H1 (cell line): ENCODE results near the gene PTPRE. TPM values are rescaled to one million over a fixed set of nuclear protein-coding genes. Genes with fewer than 3 reads are reported as not detected.

Experiments
- CTCF ChIA-PET: fragments of 300-600 bp; sonication (Branson Sonifier 250); formaldehyde crosslinking; loops from one replicate; lab custom pipeline; 2021; ENCODE audit not compliant: partially characterized antibody; lab: Charles Lee
- POLR2A ChIA-PET: fragments of 300-600 bp; sonication (Branson Sonifier 250); formaldehyde crosslinking; loops from one replicate; lab custom pipeline; 2021; ENCODE audit warnings: inconsistent platforms; ENCODE audit not compliant: partially characterized antibody; lab: Charles Lee
- DNase-seq, 2 experiments: peaks; one replicate each; pipeline versions ENCODE4 v3.0.0 to v3.0.0-alpha.2; 2010 to 2022; ENCODE audit warnings: low spot score in 2 of 2, low read depth in 1 of 2, mixed read lengths in 1 of 2
- FAIRE-seq: peaks from 2 replicates; lab custom pipeline; 2011; peaks lifted over from hg19 to GRCh38; lab: Jason Lieb, UNC
- H2AFZ ChIP-seq: 2 replicates; pipeline ENCODE4 v1.8.1; 2012; ENCODE audit warnings: low read length, inconsistent platforms
- H2AK5ac ChIP-seq: 2 replicates; pipeline ENCODE4 v1.6.1; 2013; ENCODE audit warnings: low read depth, low read length
- H2BK120ac ChIP-seq: replicated peaks from 2 replicates; pipeline ENCODE3; 2013; ENCODE audit warnings: low read depth, low read length, inconsistent platforms
- H2BK12ac ChIP-seq: 2 replicates; pipeline ENCODE4 v1.6.1; 2013; ENCODE audit warnings: low read depth, low read length
- H2BK15ac ChIP-seq: 2 replicates; pipeline ENCODE4 v1.6.1; 2013; ENCODE audit warnings: low read length
- H2BK20ac ChIP-seq: 2 replicates; pipeline ENCODE4 v1.6.1; 2013; ENCODE audit warnings: low read length
- H2BK5ac ChIP-seq: 2 replicates; pipeline ENCODE4 v1.6.1; 2013; ENCODE audit warnings: low read depth, low read length
- H3K14ac ChIP-seq: 2 replicates; pipeline ENCODE4 v1.6.1; 2013; ENCODE audit warnings: inconsistent platforms; ENCODE audit not compliant: insufficient read length
- H3K18ac ChIP-seq: 2 replicates; pipeline ENCODE4 v1.6.1; 2013; ENCODE audit warnings: low read length; ENCODE audit errors: extremely low read depth
- H3K23ac ChIP-seq: 2 replicates; pipeline ENCODE4 v1.6.1; 2013; ENCODE audit warnings: inconsistent platforms; ENCODE audit not compliant: insufficient read length
- H3K23me2 ChIP-seq: 2 replicates; pipeline ENCODE4 v1.6.1; 2013; ENCODE audit warnings: low read depth, low read length
- H3K27ac ChIP-seq: 2 replicates; pipeline ENCODE4 v1.6.1; 2011; ENCODE audit warnings: low read depth, low read length, inconsistent platforms
- H3K27me3 ChIP-seq, 4 experiments: replicated peaks in 1 of 4; 1 replicate in 1 of 4; 2 replicates in 3 of 4; pipeline versions ENCODE4 v1.6.1 to v1.8.1; 2011 to 2013; ENCODE audit warnings: low read length in 3 of 4, mild to moderate bottlenecking in 3 of 4, inconsistent platforms in 2 of 4, mixed read lengths in 2 of 4, moderate library complexity in 1 of 4; ENCODE audit not compliant: control insufficient read depth in 3 of 4, insufficient read depth in 3 of 4; ENCODE audit errors: extremely low read depth in 1 of 4
- H3K36me3 ChIP-seq, 4 experiments: 2 replicates each; pipeline versions ENCODE4 v1.6.1 to v1.8.1; 2011 to 2013; ENCODE audit warnings: mild to moderate bottlenecking in 4 of 4, low read length in 3 of 4, moderate library complexity in 2 of 4, control low read depth in 1 of 4, inconsistent platforms in 1 of 4; ENCODE audit not compliant: insufficient read depth in 4 of 4, control insufficient read depth in 2 of 4
- H3K4ac ChIP-seq: replicated peaks from 2 replicates; pipeline ENCODE3; 2013; ENCODE audit warnings: low read length, low read depth, mixed read lengths, inconsistent platforms; ENCODE audit not compliant: insufficient read length
- H3K4me1 ChIP-seq, 4 experiments: replicated peaks in 1 of 4; 1 replicate in 1 of 4; 2 replicates in 3 of 4; pipeline versions ENCODE4 v1.6.1 to v1.8.1; 2011 to 2013; ENCODE audit warnings: low read length in 3 of 4, inconsistent platforms in 2 of 4, mixed read lengths in 1 of 4; ENCODE audit not compliant: insufficient read depth in 4 of 4, control insufficient read depth in 3 of 4
- H3K4me2 ChIP-seq, 2 experiments: 2 replicates each; pipeline versions ENCODE4 v1.6.1 to v1.8.1; 2011 to 2013; ENCODE audit warnings: low read depth in 2 of 2, low read length in 2 of 2, control low read depth in 1 of 2, inconsistent platforms in 1 of 2, mild to moderate bottlenecking in 1 of 2; ENCODE audit not compliant: insufficient read depth in 1 of 2
- H3K4me3 ChIP-seq, 4 experiments: fragments of 200-600, 300-600 bp in 1 of 4; sonication (generic), shearing (Covaris generic), sonication (Bioruptor Twin) in 1 of 4; 2 replicates each; pipeline versions ENCODE4 v1.5.1 to v1.8.1; 2011 to 2016; ENCODE audit warnings: low read length in 4 of 4, low read depth in 3 of 4, control low read depth in 2 of 4, inconsistent platforms in 2 of 4, mild to moderate bottlenecking in 2 of 4, mixed read lengths in 1 of 4, moderate library complexity in 1 of 4; ENCODE audit not compliant: insufficient read depth in 2 of 4; ENCODE audit errors: extremely low read depth in 1 of 4
- H3K56ac ChIP-seq: replicated peaks from 2 replicates; pipeline ENCODE3; 2013; ENCODE audit warnings: low read depth, mild to moderate bottlenecking, mixed read lengths, low read length, inconsistent platforms; ENCODE audit not compliant: insufficient read length
- H3K79me1 ChIP-seq: 2 replicates; pipeline ENCODE4 v1.6.1; 2013; ENCODE audit warnings: low read depth, low read length, control low read depth
- H3K79me2 ChIP-seq, 2 experiments: 2 replicates each; pipeline versions ENCODE4 v1.6.1 to v1.8.1; 2012 to 2013; ENCODE audit warnings: low read length in 2 of 2, mild to moderate bottlenecking in 2 of 2, inconsistent platforms in 1 of 2; ENCODE audit not compliant: insufficient read depth in 2 of 2, control insufficient read depth in 1 of 2
- H3K9ac ChIP-seq, 4 experiments: replicated peaks in 1 of 4; 1 replicate in 1 of 4; 2 replicates in 3 of 4; pipeline versions ENCODE4 v1.6.1 to v1.8.1; 2011 to 2013; ENCODE audit warnings: low read depth in 3 of 4, low read length in 3 of 4, control low read depth in 2 of 4, mild to moderate bottlenecking in 2 of 4, moderate library complexity in 2 of 4, inconsistent platforms in 1 of 4; ENCODE audit errors: extremely low read depth in 1 of 4
- H3K9me3 ChIP-seq, 2 experiments: 2 replicates each; pipeline versions ENCODE4 v1.6.1 to v1.8.1; 2012 to 2013; ENCODE audit warnings: mild to moderate bottlenecking in 2 of 2, moderate library complexity in 2 of 2, control low read depth in 1 of 2, inconsistent platforms in 1 of 2, low read depth in 1 of 2, low read length in 1 of 2, mixed read lengths in 1 of 2; ENCODE audit not compliant: insufficient read depth in 2 of 2
- H4K20me1 ChIP-seq, 2 experiments: replicated peaks in 1 of 2; 2 replicates each; pipeline versions ENCODE3 to v1.8.1; 2011 to 2013; ENCODE audit warnings: inconsistent platforms in 2 of 2, low read length in 2 of 2, mild to moderate bottlenecking in 1 of 2; ENCODE audit not compliant: insufficient read depth in 2 of 2, control insufficient read depth in 1 of 2
- H4K5ac ChIP-seq: 2 replicates; pipeline ENCODE4 v1.6.1; 2013; ENCODE audit warnings: low read length, low read depth, mixed read lengths, inconsistent platforms; ENCODE audit not compliant: insufficient read length
- H4K8ac ChIP-seq: 2 replicates; pipeline ENCODE4 v1.8.0; 2013; ENCODE audit warnings: mild to moderate bottlenecking, moderate library complexity, low read length, inconsistent platforms; ENCODE audit not compliant: insufficient read depth; ENCODE audit errors: extremely low read depth
- H4K91ac ChIP-seq: replicated peaks from 2 replicates; pipeline ENCODE3; 2013; ENCODE audit warnings: low read length, mixed read lengths, inconsistent platforms; ENCODE audit not compliant: insufficient read length
- BRCA1 ChIP-seq: IDR thresholded peaks from 2 replicates; pipeline ENCODE4 v1.6.1; 2012; ENCODE audit warnings: low read depth, low read length, improper control_type of control experiment
- CTCF ChIP-seq, 3 experiments: IDR thresholded peaks; 1 replicate in 2 of 3; 2 replicates in 1 of 3; pipeline versions ENCODE4 v1.5.1 to v1.6.1; 2011; ENCODE audit warnings: low read length in 3 of 3, mild to moderate bottlenecking in 3 of 3, inconsistent platforms in 2 of 3, low read depth in 1 of 3, moderate library complexity in 1 of 3; ENCODE audit not compliant: insufficient read depth in 1 of 3; ENCODE audit errors: control extremely low read depth in 1 of 3
- MAFK ChIP-seq: IDR thresholded peaks from 2 replicates; pipeline ENCODE4 v1.6.1; 2012; ENCODE audit warnings: low read depth, mild to moderate bottlenecking, improper control_type of control experiment, low read length
- MAX ChIP-seq: IDR thresholded peaks from 2 replicates; pipeline ENCODE4 v1.6.1; 2012; ENCODE audit warnings: inconsistent platforms
- PHF8 ChIP-seq: fragments of 200-600 bp; sonication (generic); conservative IDR thresholded peaks from 2 replicates; pipeline ENCODE4 v1.7.1; 2012; ENCODE audit warnings: low read depth, mild to moderate bottlenecking, inconsistent platforms, low read length, moderate library complexity
- POU5F1 ChIP-seq: IDR thresholded peaks from 2 replicates; pipeline ENCODE4 v1.6.1; 2011; ENCODE audit warnings: low read depth, mild to moderate bottlenecking, low read length, moderate library complexity
- RAD21 ChIP-seq, 2 experiments: IDR thresholded peaks in 1 of 2; conservative IDR thresholded peaks in 1 of 2; 2 replicates each; pipeline ENCODE4 v1.6.1; 2011; ENCODE audit warnings: low read depth in 2 of 2, low read length in 2 of 2, improper control_type of control experiment in 1 of 2, inconsistent platforms in 1 of 2, mild to moderate bottlenecking in 1 of 2, moderate library complexity in 1 of 2
- whole genome bisulfite sequencing, 2 experiments: shearing (Covaris generic) in 1 of 2; methylation state at CpG; one replicate each; pipeline versions ENCODE4 v1.1.6 to v1.1.7; 2013 to 2015; ENCODE audit warnings: low lambda C conversion rate in 2 of 2, mixed read lengths in 2 of 2, inconsistent platforms in 1 of 2, low coverage in 1 of 2, missing lambda C conversion rate in 1 of 2; ENCODE audit not compliant: insufficient replicate concordance in 2 of 2, insufficient coverage in 1 of 2, insufficient read length in 1 of 2; ENCODE audit errors: extremely low coverage in 1 of 2, missing lambda C conversion rate in 1 of 2; 5-methylcytosine and 5-hydroxymethylcytosine counted together
- polyA plus RNA-seq, 7 experiments: library from polyadenylated mRNA; depleted of rRNA in 3 of 7; stranded (reverse) in 5 of 7; unstranded in 2 of 7; fragments of >200 nt in 5 of 7; fragments of 200-250 nt in 2 of 7; gene quantifications; 1 replicate in 5 of 7; 2 replicates in 1 of 7; 4 replicates in 1 of 7; pipeline versions ENCODE4 v1.2.1 to v1.2.3, GENCODE V29; 2011 to 2013; ENCODE audit warnings: missing spikeins in 2 of 7, mixed read lengths in 2 of 7
- total RNA-seq: library from RNA; stranded (reverse); fragmentation: NEBNext Ultra II Directional; extraction: Animal tissue kit (Norgen Biotek cat#: 25700); gene quantifications from 2 replicates; pipeline ENCODE4 v1.2.1, GENCODE V29; 2021

The PTPRE gene
- total and polyA plus RNA-seq, 2 of the 8 experiments (the other 6 are each of a cell fraction or from before 2014, with no cell fraction given) = 0.33 to 0.54 TPM

- Histone ChIP-seq H3K18ac (no peak overlapping the region), H3K27ac (no peak overlapping the region), H2BK12ac (no peak overlapping the region), H3K23me2 (no peaks in the 10 kb centered on the region), H2BK15ac (no peak overlapping the region), H3K79me2 (peaks cover 0 to 6% of the 10 kb centered on the region in 2 experiments; a peak in 2 of 4 replicates), H4K91ac (no peak overlapping the region), H2BK20ac (no peak overlapping the region), H3K9me3 (no peaks in the 10 kb centered on the region), H3K14ac (no peak overlapping the region), H4K5ac (no peak overlapping the region), H3K4me3 (no peak overlapping the region), H3K4me1 (no peaks in the 10 kb centered on the region), H3K56ac (no peak overlapping the region), H3K4ac (no peak overlapping the region), H3K36me3 (peaks cover 19 to 63% (median 55%) of the 10 kb centered on the region in 4 experiments), H4K8ac (no peak overlapping the region), H2AFZ (no peak overlapping the region), H2AK5ac (no peak overlapping the region), H2BK5ac (no peak overlapping the region), H3K9ac (no peak overlapping the region), H3K23ac (no peak overlapping the region), H2BK120ac (no peak overlapping the region), H3K27me3 (peaks cover 0 to under 1% (median 0%) of the 10 kb centered on the region in 4 experiments; a peak in 1 of 7 replicates), H3K4me2 (no peak overlapping the region), H4K20me1 (peaks cover 0 to 1% of the 10 kb centered on the region in 2 experiments), H3K79me1 (0 out of 2 replicates have a peak, but pooled peaks cover under 1% of the 10 kb centered on the region)
- ChIA-PET POLR2A (no interaction called here), CTCF (interaction anchor here (0.7 to 3.2 kb wide), 21 partner anchors 8 to 211 kb away, joined by 3 to 20 read pairs (median 5); partner anchors contain the start of gene MKI67)
- WGBS, 2 experiments = 76% methylated on average over 13 of the region's 13 CpGs; no CpG with 5 or more reads in 1 of the 2 experiments
- FAIRE-seq = no peak
- TF ChIP-seq PHF8 = no peak
- no peak for TF ChIP-seq POU5F1
- TF ChIP-seq RAD21 (IDR thresholded peaks at IDR 0.05 in 1 of 2, conservative IDR thresholded peaks at IDR 0.05 in 1 of 2; ENCODE audit: low read depth in 2 of 2, low read length in 2 of 2) = peak; percentile 31 to 37
- no peak for TF ChIP-seq BRCA1
- TF ChIP-seq MAFK = 0 out of 2 replicates have a peak, but pooled peaks have one; percentile 3
- TF ChIP-seq CTCF (IDR thresholded peaks at IDR 0.05; ENCODE audit: control extremely low read depth in 1 of 3, insufficient read depth in 1 of 3, low read depth in 1 of 3, low read length in 3 of 3) = peak; percentile 58 to 76 (median 63)
- no peak for TF ChIP-seq MAX
- DNase-seq = no peak
Observed at GRCh38 chr10:128116851-128117615, 210.1 kb downstream of the PTPRE start.
